A673 (cell line): Measurements from ENCODE around the gene ME2. TPM values are rescaled to one million over a fixed set of nuclear protein-coding genes. Genes with fewer than 3 reads are reported as not detected.
"Not testable (repeated sequence)": the region's sequence is repeated elsewhere in the genome, so short reads cannot be mapped to it uniquely, and the experiment has no call there.

ENCODE experiments used
- BruUV-seq: library from RNA; stranded (reverse); fragments of 400-500 nt; replicated peaks from 2 replicates; lab custom pipeline; 2021; lab: Mats Ljungman, UMichigan
- CTCF ChIA-PET: fragments of 300-600 bp; sonication (Branson Sonifier 250); formaldehyde crosslinking; loops from one replicate; lab custom pipeline; 2022; ENCODE audit warnings: antibody characterized with exemption; lab: Charles Lee
- POLR2A ChIA-PET: fragments of 300-600 bp; sonication (Branson Sonifier 250); formaldehyde crosslinking; loops from one replicate; lab custom pipeline; 2022; ENCODE audit warnings: antibody characterized with exemption; ENCODE audit not compliant: low non-redundant PET; lab: Charles Lee
- DNase-seq: peaks from one replicate; pipeline ENCODE4 v3.0.0-alpha.2; 2015; ENCODE audit warnings: low spot score
- H3K27ac ChIP-seq: fragments of 200-600 bp; sonication (generic); 2 replicates; pipeline ENCODE4 v1.5.1; 2016; ENCODE audit warnings: mixed run types, low read depth, mild to moderate bottlenecking, mixed read lengths, antibody characterized with exemption, low read length; ENCODE audit not compliant: poor library complexity, severe bottlenecking
- H3K27me3 ChIP-seq: fragments of 200-600 bp; sonication (generic); replicated peaks from 2 replicates; pipeline ENCODE4 v1.6.1; 2017; ENCODE audit warnings: mixed run types, low read depth, mild to moderate bottlenecking, mixed read lengths, antibody characterized with exemption, low read length; ENCODE audit not compliant: insufficient read depth, poor library complexity
- H3K36me3 ChIP-seq: fragments of 200-600 bp; sonication (generic); 2 replicates; pipeline ENCODE4 v1.6.1; 2016; ENCODE audit warnings: mixed run types, mild to moderate bottlenecking, mixed read lengths, antibody characterized with exemption, low read length; ENCODE audit not compliant: insufficient read depth, poor library complexity, severe bottlenecking
- H3K4me1 ChIP-seq: fragments of 200-600 bp; sonication (generic); 2 replicates; pipeline ENCODE4 v1.6.1; 2017; ENCODE audit warnings: mixed run types, mild to moderate bottlenecking, mixed read lengths, antibody characterized with exemption, low read length; ENCODE audit not compliant: insufficient read depth, poor library complexity, severe bottlenecking
- H3K4me3 ChIP-seq: fragments of 200-600 bp; sonication (generic); 2 replicates; pipeline ENCODE4 v1.5.1; 2016; ENCODE audit warnings: low read depth, mixed run types, mild to moderate bottlenecking, mixed read lengths, low read length; ENCODE audit not compliant: poor library complexity, severe bottlenecking
- H3K9me3 ChIP-seq: fragments of 200-600 bp; sonication (generic); 2 replicates; pipeline ENCODE4 v1.6.1; 2016; ENCODE audit warnings: mixed run types, low read depth, mild to moderate bottlenecking, mixed read lengths, antibody characterized with exemption, low read length; ENCODE audit not compliant: poor library complexity, severe bottlenecking
- EZH2 ChIP-seq: fragments of 200-600 bp; sonication (generic); IDR thresholded peaks from 2 replicates; pipeline ENCODE4 v1.6.1; 2017; ENCODE audit warnings: borderline replicate concordance, low read depth, mild to moderate bottlenecking, mixed read lengths, antibody characterized with exemption, low read length; ENCODE audit not compliant: poor library complexity, severe bottlenecking
- intact Hi-C: fragments of 100-400 bp; cut with micrococcal nuclease; formaldehyde crosslinking; loops from one replicate; pipeline ENCODE4 v1.10.0; 2022; ENCODE audit not compliant: unreplicated experiment
- total RNA-seq: library from RNA; stranded (reverse); gene quantifications from 2 replicates; pipeline ENCODE4 v1.2.3, GENCODE V29; 2021
- TF ChIP-seq, protein P1 (sequence below): fragments of 300-800, 200-600 bp; sonication (generic); conservative IDR thresholded peaks from 2 replicates; pipeline ENCODE4 v1.5.1; 2017; ENCODE audit warnings: low read depth, mild to moderate bottlenecking, antibody characterized with exemption, low read length, moderate library complexity, mixed read lengths

The ME2 gene
- total RNA-seq, 1 experiment from 2014 or later = 55.3 TPM

DNA sequence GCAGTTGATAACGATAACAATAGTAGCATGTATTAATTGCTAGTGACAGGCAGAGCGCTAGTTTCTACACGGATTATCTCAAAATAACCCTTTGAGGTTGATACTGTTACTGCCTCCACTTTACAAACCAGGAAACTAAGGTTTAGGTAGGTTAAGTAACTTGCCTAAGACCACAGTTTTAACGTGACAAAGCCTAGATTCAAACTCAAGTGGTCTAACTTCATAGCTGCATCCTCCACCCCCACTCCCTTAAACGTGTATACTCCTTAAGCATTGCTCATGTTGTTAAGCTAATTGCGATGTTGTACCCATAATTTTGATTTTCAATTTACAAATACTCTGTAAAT lies 1.2 kb downstream of the ME2 start:
- H3K4me1 ChIP-seq = peaks cover 7% of the 10 kb centered on the region
- H3K4me3 ChIP-seq = peak overlapping the region; percentile 79
- no peaks in the 10 kb centered on the region for H3K9me3 ChIP-seq
- intact Hi-C loops = no loop called here
- no peaks in the 10 kb centered on the region for H3K27me3 ChIP-seq
- POLR2A ChIA-PET = interaction anchor here (0.6 kb wide), 1 partner anchor 9 kb away, joined by 3 read pairs; no protein-coding TSS in a partner anchor
- CTCF ChIA-PET = no interaction called here
- TSS peak; percentile 54 for BruUV-seq
- no peaks in the 10 kb centered on the region for H3K36me3 ChIP-seq
- H3K27ac ChIP-seq = peak overlapping the region; percentile 83
- TF ChIP-seq, protein P1, sequence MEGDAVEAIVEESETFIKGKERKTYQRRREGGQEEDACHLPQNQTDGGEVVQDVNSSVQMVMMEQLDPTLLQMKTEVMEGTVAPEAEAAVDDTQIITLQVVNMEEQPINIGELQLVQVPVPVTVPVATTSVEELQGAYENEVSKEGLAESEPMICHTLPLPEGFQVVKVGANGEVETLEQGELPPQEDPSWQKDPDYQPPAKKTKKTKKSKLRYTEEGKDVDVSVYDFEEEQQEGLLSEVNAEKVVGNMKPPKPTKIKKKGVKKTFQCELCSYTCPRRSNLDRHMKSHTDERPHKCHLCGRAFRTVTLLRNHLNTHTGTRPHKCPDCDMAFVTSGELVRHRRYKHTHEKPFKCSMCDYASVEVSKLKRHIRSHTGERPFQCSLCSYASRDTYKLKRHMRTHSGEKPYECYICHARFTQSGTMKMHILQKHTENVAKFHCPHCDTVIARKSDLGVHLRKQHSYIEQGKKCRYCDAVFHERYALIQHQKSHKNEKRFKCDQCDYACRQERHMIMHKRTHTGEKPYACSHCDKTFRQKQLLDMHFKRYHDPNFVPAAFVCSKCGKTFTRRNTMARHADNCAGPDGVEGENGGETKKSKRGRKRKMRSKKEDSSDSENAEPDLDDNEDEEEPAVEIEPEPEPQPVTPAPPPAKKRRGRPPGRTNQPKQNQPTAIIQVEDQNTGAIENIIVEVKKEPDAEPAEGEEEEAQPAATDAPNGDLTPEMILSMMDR = no peak
- no peak for TF ChIP-seq EZH2
- DNase-seq = no peak

DNA sequence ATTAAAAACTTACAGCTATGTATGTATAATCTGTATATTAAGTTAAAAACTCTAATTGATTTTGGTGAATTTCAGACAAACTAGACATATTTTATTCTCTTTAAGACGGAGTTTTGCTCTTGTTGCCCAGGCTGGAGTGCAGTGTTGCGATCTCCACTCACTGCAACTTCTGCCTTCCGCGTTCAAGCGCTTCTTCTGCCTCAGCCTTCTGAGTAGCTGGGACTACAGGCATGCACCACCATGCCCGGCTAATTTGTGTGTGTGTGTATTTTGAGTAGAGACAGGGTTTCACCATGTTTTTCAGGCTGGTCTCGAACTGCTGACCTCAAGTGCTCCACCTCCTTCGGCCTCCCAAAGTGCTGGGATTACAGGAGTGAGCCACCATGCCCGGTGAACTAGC lies 2.0 kb downstream of the ME2 start:
- H3K4me3 ChIP-seq, BruUV-seq, POLR2A ChIA-PET, H3K36me3 ChIP-seq, intact Hi-C loops, CTCF ChIA-PET, H3K27me3 ChIP-seq, H3K4me1 ChIP-seq, DNase-seq, H3K9me3 ChIP-seq, H3K27ac ChIP-seq: not testable (repeated sequence)

DNA sequence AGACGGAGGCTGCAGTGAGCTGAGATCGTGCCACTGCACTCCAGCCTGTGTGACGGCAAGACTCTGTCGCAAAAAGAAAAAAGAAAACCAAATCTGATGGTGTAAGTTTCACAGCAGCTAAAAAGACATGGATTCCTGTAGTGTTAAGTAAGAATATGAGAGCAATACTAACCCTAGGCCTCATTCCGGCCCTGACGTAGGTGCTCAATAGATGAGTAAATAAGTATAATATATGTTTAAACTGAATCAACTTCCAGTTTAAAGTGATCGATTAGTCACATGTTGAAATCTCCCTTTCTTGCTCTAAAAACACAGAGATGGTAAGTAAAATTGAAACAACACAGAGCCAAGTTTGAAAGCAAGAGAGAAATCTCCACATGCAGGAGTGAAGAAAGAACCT lies 8.0 kb downstream of the ME2 start:
- POLR2A ChIA-PET = no interaction called here
- TF ChIP-seq, protein P1 = no peak
- TF ChIP-seq EZH2 = no peak
- intact Hi-C loops = no loop called here
- no TSS peak for BruUV-seq
- H3K36me3 ChIP-seq = peaks cover 6% of the 10 kb centered on the region
- H3K9me3 ChIP-seq = peaks cover 21% of the 10 kb centered on the region
- no peaks in the 10 kb centered on the region for H3K4me1 ChIP-seq
- H3K27ac ChIP-seq = no peak overlapping the region
- H3K4me3 ChIP-seq = no peak overlapping the region
- CTCF ChIA-PET = no interaction called here
- H3K27me3 ChIP-seq = no peaks in the 10 kb centered on the region
- DNase-seq = no peak

DNA sequence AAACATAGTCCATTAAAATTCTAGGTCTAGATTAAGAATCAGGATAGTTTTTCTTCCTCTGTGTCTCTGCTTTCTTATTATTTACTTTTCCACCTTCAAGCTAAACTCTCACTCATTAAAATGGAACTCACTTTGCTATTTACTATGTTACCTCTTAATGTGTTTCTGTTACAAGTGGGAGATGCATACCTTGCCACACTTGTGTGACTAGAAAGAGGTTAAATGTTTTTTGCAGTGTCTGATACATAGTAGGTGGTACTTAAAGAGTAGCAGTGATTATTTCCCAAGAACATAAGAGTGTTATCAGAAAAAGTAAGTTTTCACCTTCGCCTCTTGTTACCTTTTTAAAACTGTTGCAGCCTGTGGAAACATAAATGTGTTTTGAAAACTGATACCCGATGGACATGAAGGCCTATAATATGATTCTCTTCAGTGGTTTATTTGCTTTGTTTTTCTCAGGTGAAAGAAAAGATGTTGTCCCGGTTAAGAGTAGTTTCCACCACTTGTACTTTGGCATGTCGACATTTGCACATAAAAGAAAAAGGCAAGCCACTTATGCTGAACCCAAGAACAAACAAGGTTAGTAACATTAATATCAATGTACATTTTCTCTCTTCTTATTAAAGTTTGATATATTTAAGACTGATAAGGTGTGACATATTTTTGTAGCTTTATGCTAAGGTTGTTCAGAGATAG lies 16.6 kb downstream of the ME2 start:
- intact Hi-C loops = no loop called here
- Histone ChIP-seq H3K4me3 (no peak overlapping the region), H3K27ac (no peak overlapping the region), H3K27me3 (no peaks in the 10 kb centered on the region), H3K9me3 (peaks cover 3% of the 10 kb centered on the region), H3K36me3 (peaks cover 20% of the 10 kb centered on the region), H3K4me1 (no peaks in the 10 kb centered on the region)
- POLR2A ChIA-PET = no interaction called here
- BruUV-seq = no TSS peak
- TF ChIP-seq EZH2 = no peak
- TF ChIP-seq, protein P1 = no peak
- no peak for DNase-seq
- CTCF ChIA-PET = no interaction called here
